CD4-positive, alpha-beta T cell (primary cell): ENCODE results near the gene DLL3. TPM values are rescaled to one million over a fixed set of nuclear protein-coding genes. Genes with fewer than 3 reads are reported as not detected.

Source experiments
- ATAC-seq: fragments of 200-7000 bp; cut with Tn5 transposase; one replicate; pipeline ENCODE4 v1.10.0; 2022; ENCODE audit warnings: mild to moderate bottlenecking; ENCODE audit not compliant: poor library complexity
- CTCF ChIA-PET: fragments of 350-600 bp; sonication (Branson Sonifier 250); formaldehyde crosslinking; loops from one replicate; lab custom pipeline; 2021; ENCODE audit warnings: antibody characterized with exemption, inconsistent platforms; lab: Charles Lee
- POLR2A ChIA-PET: fragments of 350-600 bp; sonication (Branson Sonifier 250); formaldehyde crosslinking; loops from one replicate; lab custom pipeline; 2021; ENCODE audit warnings: antibody characterized with exemption, inconsistent platforms; lab: Charles Lee
- DNase-seq, 14 experiments: peaks; one replicate each; pipeline ENCODE4 v3.0.0-alpha.2; 2013 to 2020; ENCODE audit warnings: mixed read lengths in 2 of 14
- H3K27ac ChIP-seq, 2 donors: one replicate each; pipeline versions ENCODE4 v1.5.1 to v1.7.0; 2013; ENCODE audit warnings: low read length in 2 of 2, low read depth in 1 of 2, mild to moderate bottlenecking in 1 of 2
- H3K27me3 ChIP-seq, 2 experiments: 1 replicate in 1 of 2; 2 replicates in 1 of 2; pipeline versions ENCODE4 v1.6.1 to v1.7.0; 2013; ENCODE audit warnings: low read length in 2 of 2, control low read depth in 1 of 2, mild to moderate bottlenecking in 1 of 2, moderate library complexity in 1 of 2; ENCODE audit not compliant: insufficient read depth in 2 of 2, control insufficient read depth in 1 of 2
- H3K36me3 ChIP-seq: one replicate; pipeline ENCODE4 v1.6.1; 2013; ENCODE audit warnings: low read length, control low read depth; ENCODE audit not compliant: insufficient read depth
- H3K4me1 ChIP-seq: one replicate; pipeline ENCODE4 v1.6.1; 2013; ENCODE audit warnings: low read length, control low read depth; ENCODE audit not compliant: insufficient read depth
- H3K4me3 ChIP-seq: one replicate; pipeline ENCODE4 v1.5.1; 2013; ENCODE audit warnings: mild to moderate bottlenecking, low read length, moderate library complexity
- H3K9me3 ChIP-seq, 2 experiments: 1 replicate in 1 of 2; 2 replicates in 1 of 2; pipeline versions ENCODE4 v1.6.1 to v1.7.0; 2013; ENCODE audit warnings: low read length in 2 of 2, mild to moderate bottlenecking in 2 of 2, control low read depth in 1 of 2, moderate library complexity in 1 of 2; ENCODE audit not compliant: control insufficient read depth in 1 of 2, insufficient read depth in 1 of 2
- H3K27ac Mint-ChIP-seq: one replicate; pipeline ENCODE4 v1.8.0; 2020; ENCODE audit warnings: mixed read lengths
- H3K27me3 Mint-ChIP-seq: one replicate; pipeline ENCODE4 v1.8.0; 2021; ENCODE audit warnings: mixed read lengths
- H3K36me3 Mint-ChIP-seq: one replicate; pipeline ENCODE4 v1.8.0; 2021; ENCODE audit warnings: low read depth, mixed read lengths
- H3K4me1 Mint-ChIP-seq: one replicate; pipeline ENCODE4 v1.8.0; 2021; ENCODE audit warnings: low read depth, mixed read lengths
- H3K4me3 Mint-ChIP-seq: one replicate; pipeline ENCODE4 v1.8.0; 2020; ENCODE audit warnings: mild to moderate bottlenecking, mixed read lengths
- H3K9me3 Mint-ChIP-seq: one replicate; pipeline ENCODE4 v1.8.0; 2020; ENCODE audit warnings: mixed read lengths
- intact Hi-C, 2 experiments: fragments of 100-400 bp; cut with DNase I in 1 of 2; cut with micrococcal nuclease in 1 of 2; formaldehyde crosslinking; loops; one replicate each; pipeline versions ENCODE4 v1.15.1 to v1.9.0; 2023 to 2025; cut with DNase I, micrococcal nuclease
- total RNA-seq, 174 experiments: library from RNA in 2 of 174; stranded (reverse) in 2 of 174; gene quantifications; one replicate each; pipeline ENCODE4 v1.2.3 and lab custom pipeline; 2021 to 2026
- TF ChIP-seq, protein P1 (sequence below): fragments of 200-600 bp; IDR thresholded peaks from one replicate; pipeline ENCODE4 v1.8.0; 2022; ENCODE audit warnings: antibody characterized with exemption, mild to moderate bottlenecking

DLL3 gene
- total RNA-seq, 2 experiments from 2014 or later = not detected

DNA sequence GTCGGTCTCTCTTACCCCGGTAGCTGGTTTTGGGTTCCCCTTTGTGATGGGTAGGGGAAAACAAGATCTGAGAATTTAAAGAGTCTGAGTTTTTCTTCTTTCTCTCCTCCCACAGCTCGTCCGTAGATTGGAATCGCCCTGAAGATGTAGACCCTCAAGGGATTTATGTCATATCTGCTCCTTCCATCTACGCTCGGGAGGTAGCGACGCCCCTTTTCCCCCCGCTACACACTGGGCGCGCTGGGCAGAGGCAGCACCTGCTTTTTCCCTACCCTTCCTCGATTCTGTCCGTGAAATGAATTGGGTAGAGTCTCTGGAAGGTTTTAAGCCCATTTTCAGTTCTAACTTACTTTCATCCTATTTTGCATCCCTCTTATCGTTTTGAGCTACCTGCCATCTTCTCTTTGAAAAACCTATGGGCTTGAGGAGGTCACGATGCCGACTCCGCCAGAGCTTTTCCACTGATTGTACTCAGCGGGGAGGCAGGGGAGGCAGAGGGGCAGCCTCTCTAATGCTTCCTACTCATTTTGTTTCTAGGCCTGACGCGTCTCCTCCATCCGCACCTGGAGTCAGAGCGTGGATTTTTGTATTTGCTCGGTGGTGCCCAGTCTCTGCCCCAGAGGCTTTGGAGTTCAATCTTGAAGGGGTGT, 9.1 kb downstream of the DLL3 start:
- peaks cover 73% of the 10 kb centered on the region for H3K27me3 Mint-ChIP-seq
- DNase-seq (no peak), ATAC-seq (no peak)
- peak overlapping the region; percentile 70 for H3K4me3 Mint-ChIP-seq
- H3K4me3 ChIP-seq = peak overlapping the region; percentile 43
- no peaks in the 10 kb centered on the region for H3K36me3 Mint-ChIP-seq
- ChIA-PET POLR2A (interaction anchor here (0.9 to 1.5 kb wide), 2 partner anchors 28 to 72 kb away, joined by 3 to 4 read pairs; partner anchors contain the start of gene RPS16), CTCF (no interaction called here)
- peaks cover 38% of the 10 kb centered on the region for H3K4me1 Mint-ChIP-seq
- H3K36me3 ChIP-seq = no peaks in the 10 kb centered on the region
- H3K27ac ChIP-seq = no peak overlapping the region
- peaks cover 18% of the 10 kb centered on the region for H3K4me1 ChIP-seq
- intact Hi-C loops = no loop called here
- peaks cover 0 to 6% of the 10 kb centered on the region in 2 experiments for H3K9me3 ChIP-seq
- H3K27ac Mint-ChIP-seq = no peak overlapping the region
- peaks cover 49 to 50% of the 10 kb centered on the region in 2 experiments for H3K27me3 ChIP-seq
- TF ChIP-seq, protein P1, sequence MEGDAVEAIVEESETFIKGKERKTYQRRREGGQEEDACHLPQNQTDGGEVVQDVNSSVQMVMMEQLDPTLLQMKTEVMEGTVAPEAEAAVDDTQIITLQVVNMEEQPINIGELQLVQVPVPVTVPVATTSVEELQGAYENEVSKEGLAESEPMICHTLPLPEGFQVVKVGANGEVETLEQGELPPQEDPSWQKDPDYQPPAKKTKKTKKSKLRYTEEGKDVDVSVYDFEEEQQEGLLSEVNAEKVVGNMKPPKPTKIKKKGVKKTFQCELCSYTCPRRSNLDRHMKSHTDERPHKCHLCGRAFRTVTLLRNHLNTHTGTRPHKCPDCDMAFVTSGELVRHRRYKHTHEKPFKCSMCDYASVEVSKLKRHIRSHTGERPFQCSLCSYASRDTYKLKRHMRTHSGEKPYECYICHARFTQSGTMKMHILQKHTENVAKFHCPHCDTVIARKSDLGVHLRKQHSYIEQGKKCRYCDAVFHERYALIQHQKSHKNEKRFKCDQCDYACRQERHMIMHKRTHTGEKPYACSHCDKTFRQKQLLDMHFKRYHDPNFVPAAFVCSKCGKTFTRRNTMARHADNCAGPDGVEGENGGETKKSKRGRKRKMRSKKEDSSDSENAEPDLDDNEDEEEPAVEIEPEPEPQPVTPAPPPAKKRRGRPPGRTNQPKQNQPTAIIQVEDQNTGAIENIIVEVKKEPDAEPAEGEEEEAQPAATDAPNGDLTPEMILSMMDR = no peak
- H3K9me3 Mint-ChIP-seq = no peaks in the 10 kb centered on the region

DNA sequence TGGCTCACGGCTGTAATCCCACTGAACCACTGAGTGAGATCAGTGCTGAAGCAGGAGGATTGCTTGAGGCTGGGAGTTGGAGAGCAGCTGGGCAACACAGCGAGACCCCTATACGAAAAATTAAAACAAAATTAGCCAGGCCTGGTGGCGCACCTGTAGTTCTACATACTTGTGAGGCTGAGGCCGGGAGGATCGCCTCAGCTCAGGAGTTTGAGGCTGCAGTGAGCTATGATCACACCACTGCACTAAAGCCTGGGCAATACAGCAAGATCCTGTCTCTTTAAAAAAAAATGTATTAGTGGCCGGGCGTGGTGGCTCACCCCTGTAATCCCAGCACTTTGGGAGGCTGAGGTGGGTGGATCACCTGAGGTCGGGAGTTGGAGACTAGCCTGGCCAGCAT, 9.9 kb downstream of the DLL3 start:
- H3K9me3 Mint-ChIP-seq = no peaks in the 10 kb centered on the region
- H3K36me3 ChIP-seq = no peaks in the 10 kb centered on the region
- CTCF ChIA-PET = interaction anchor here (0.6 kb wide), 1 partner anchor 470 kb away, joined by 3 read pairs; no protein-coding TSS in a partner anchor
- no peak overlapping the region for H3K27ac ChIP-seq
- DNase-seq (no peak), ATAC-seq (no peak)
- no peaks in the 10 kb centered on the region for H3K36me3 Mint-ChIP-seq
- intact Hi-C loops = no loop called here
- POLR2A ChIA-PET = no interaction called here
- peaks cover 13% of the 10 kb centered on the region for H3K4me1 ChIP-seq
- H3K27ac Mint-ChIP-seq = no peak overlapping the region
- TF ChIP-seq, protein P1 = no peak
- H3K4me3 Mint-ChIP-seq = no peak overlapping the region
- H3K27me3 Mint-ChIP-seq = peaks cover 73% of the 10 kb centered on the region
- peaks cover 51 to 54% of the 10 kb centered on the region in 2 experiments for H3K27me3 ChIP-seq
- peaks cover 0 to 6% of the 10 kb centered on the region in 2 experiments for H3K9me3 ChIP-seq
- no peak overlapping the region for H3K4me3 ChIP-seq
- H3K4me1 Mint-ChIP-seq = peaks cover 31% of the 10 kb centered on the region

DNA sequence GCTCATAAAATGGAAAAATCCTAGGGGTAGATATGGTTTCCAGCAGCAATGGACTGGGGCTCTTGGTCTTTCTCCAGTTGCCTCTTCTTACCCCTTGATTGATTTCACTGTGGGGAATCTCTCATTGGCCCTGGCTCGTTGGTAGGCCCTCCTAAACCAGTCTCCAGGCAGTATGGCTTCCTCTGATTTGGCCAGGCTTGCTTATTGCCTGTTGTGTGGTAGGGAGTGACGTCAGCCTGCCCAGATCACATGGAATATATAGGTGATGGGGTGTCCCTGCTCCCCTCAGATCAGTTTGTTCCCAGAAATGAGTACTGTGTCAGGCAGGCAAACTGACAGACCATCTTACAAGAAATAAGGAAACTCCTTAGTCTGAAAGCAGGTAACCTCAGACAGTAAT, 10.5 kb downstream of the DLL3 start:
- no peaks in the 10 kb centered on the region for H3K36me3 Mint-ChIP-seq
- peaks cover 51 to 53% of the 10 kb centered on the region in 2 experiments for H3K27me3 ChIP-seq
- no peak for DNase-seq
- POLR2A ChIA-PET = no interaction called here
- no peak for ATAC-seq
- H3K27ac ChIP-seq = no peak overlapping the region
- H3K36me3 ChIP-seq = no peaks in the 10 kb centered on the region
- peaks cover 73% of the 10 kb centered on the region for H3K27me3 Mint-ChIP-seq
- H3K4me3 Mint-ChIP-seq = no peak overlapping the region
- H3K4me1 ChIP-seq = peaks cover 13% of the 10 kb centered on the region
- H3K9me3 Mint-ChIP-seq = no peaks in the 10 kb centered on the region
- H3K27ac Mint-ChIP-seq = no peak overlapping the region
- CTCF ChIA-PET = interaction anchor here (0.6 kb wide), 1 partner anchor 470 kb away, joined by 3 read pairs; no protein-coding TSS in a partner anchor
- H3K4me1 Mint-ChIP-seq = peaks cover 25% of the 10 kb centered on the region
- H3K4me3 ChIP-seq = no peak overlapping the region
- TF ChIP-seq, protein P1 = no peak
- intact Hi-C loops = no loop called here
- H3K9me3 ChIP-seq = peaks cover 0 to 3% of the 10 kb centered on the region in 2 experiments
